Mesenchymal stem cell (in vitro differentiated cells and primary cell): ENCODE results near the gene ENAM.
"Not testable (repeated sequence)": the region's sequence is repeated elsewhere in the genome, so short reads cannot be mapped to it uniquely, and the experiment has no call there.

Experiments
- DNase-seq: peaks from one replicate; pipeline ENCODE4 v3.0.0-alpha.2; 2013
- H2AFZ ChIP-seq: one replicate; pipeline ENCODE4 v1.6.1; 2013; ENCODE audit warnings: low read depth, mild to moderate bottlenecking, control low read depth, inconsistent platforms, low read length, moderate library complexity
- H2AK5ac ChIP-seq: 2 replicates; pipeline ENCODE4 v1.6.1; 2013; ENCODE audit warnings: low read length, moderate library complexity, mild to moderate bottlenecking, inconsistent platforms; ENCODE audit not compliant: severe bottlenecking
- H2BK120ac ChIP-seq: one replicate; pipeline ENCODE4 v1.6.1; 2013; ENCODE audit warnings: low read depth, mild to moderate bottlenecking, inconsistent platforms, low read length, moderate library complexity
- H2BK12ac ChIP-seq, 2 experiments: one replicate each; pipeline ENCODE4 v1.6.1; 2013; ENCODE audit warnings: inconsistent platforms in 2 of 2, low read length in 2 of 2, mild to moderate bottlenecking in 2 of 2, moderate library complexity in 2 of 2, control low read depth in 1 of 2
- H2BK15ac ChIP-seq: one replicate; pipeline ENCODE4 v1.6.1; 2013; ENCODE audit warnings: mild to moderate bottlenecking, low read depth, inconsistent platforms; ENCODE audit not compliant: poor library complexity, severe bottlenecking
- H2BK5ac ChIP-seq: 2 replicates; pipeline ENCODE4 v1.6.1; 2013; ENCODE audit warnings: low read depth, mild to moderate bottlenecking, low read length, control low read depth, inconsistent platforms; ENCODE audit not compliant: poor library complexity, severe bottlenecking
- H3K14ac ChIP-seq, 2 experiments: one replicate each; pipeline ENCODE4 v1.6.1; 2013; ENCODE audit warnings: inconsistent platforms in 2 of 2, low read length in 2 of 2, control low read depth in 1 of 2, mild to moderate bottlenecking in 1 of 2, moderate library complexity in 1 of 2
- H3K18ac ChIP-seq, 2 experiments: one replicate each; pipeline ENCODE4 v1.6.1; 2013; ENCODE audit warnings: inconsistent platforms in 2 of 2, low read length in 2 of 2, control low read depth in 1 of 2, low read depth in 1 of 2, mild to moderate bottlenecking in 1 of 2
- H3K23ac ChIP-seq, 2 experiments: one replicate each; pipeline ENCODE4 v1.6.1; 2013; ENCODE audit warnings: inconsistent platforms in 2 of 2, low read length in 2 of 2, mild to moderate bottlenecking in 2 of 2, moderate library complexity in 2 of 2, control low read depth in 1 of 2
- H3K27ac ChIP-seq: 2 replicates; pipeline ENCODE4 v1.5.1; 2013; ENCODE audit warnings: mild to moderate bottlenecking, moderate library complexity, low read length, control low read depth, inconsistent platforms; ENCODE audit not compliant: poor library complexity, severe bottlenecking
- H3K27me3 ChIP-seq, 2 experiments: 2 replicates each; pipeline versions ENCODE4 v1.6.1 to v1.7.0; 2013; ENCODE audit warnings: low read length in 2 of 2, mild to moderate bottlenecking in 2 of 2, moderate library complexity in 2 of 2, control low read depth in 1 of 2, inconsistent platforms in 1 of 2; ENCODE audit not compliant: control insufficient read depth in 1 of 2, insufficient read depth in 1 of 2
- H3K36me3 ChIP-seq, 2 experiments: 2 replicates each; pipeline versions ENCODE4 v1.6.1 to v1.7.0; 2013; ENCODE audit warnings: low read length in 2 of 2, control low read depth in 1 of 2, inconsistent platforms in 1 of 2, low read depth in 1 of 2, mild to moderate bottlenecking in 1 of 2; ENCODE audit not compliant: insufficient read depth in 2 of 2, control insufficient read depth in 1 of 2
- H3K4ac ChIP-seq, 2 experiments: one replicate each; pipeline ENCODE4 v1.6.1; 2013; ENCODE audit warnings: inconsistent platforms in 2 of 2, low read length in 2 of 2, mild to moderate bottlenecking in 2 of 2, moderate library complexity in 2 of 2, control low read depth in 1 of 2, low read depth in 1 of 2
- H3K4me1 ChIP-seq: 2 replicates; pipeline ENCODE4 v1.6.1; 2013; ENCODE audit warnings: low read depth, low read length, control low read depth; ENCODE audit not compliant: control insufficient read depth, insufficient read depth
- H3K4me2 ChIP-seq: 2 replicates; pipeline ENCODE4 v1.6.1; 2013; ENCODE audit warnings: low read length, mild to moderate bottlenecking, inconsistent platforms; ENCODE audit not compliant: poor library complexity, severe bottlenecking
- H3K4me3 ChIP-seq, 2 experiments: 2 replicates each; pipeline versions ENCODE4 v1.5.1 to v1.7.0; 2013; ENCODE audit warnings: low read length in 2 of 2, mild to moderate bottlenecking in 2 of 2, control low read depth in 1 of 2, low read depth in 1 of 2; ENCODE audit not compliant: insufficient read depth in 1 of 2
- H3K79me1 ChIP-seq: replicated peaks from 2 replicates; pipeline ENCODE4 v1.6.1; 2013; ENCODE audit warnings: mild to moderate bottlenecking, control low read depth, low read length, inconsistent platforms; ENCODE audit not compliant: poor library complexity, severe bottlenecking
- H3K9ac ChIP-seq: 2 replicates; pipeline ENCODE4 v1.7.0; 2013; ENCODE audit warnings: mild to moderate bottlenecking, low read length, moderate library complexity
- H3K9me3 ChIP-seq: 2 replicates; pipeline ENCODE4 v1.7.0; 2013; ENCODE audit warnings: mild to moderate bottlenecking, low read length; ENCODE audit not compliant: control insufficient read depth
- H4K8ac ChIP-seq: one replicate; pipeline ENCODE4 v1.6.1; 2013; ENCODE audit warnings: inconsistent platforms, mild to moderate bottlenecking, low read length, moderate library complexity
- H4K91ac ChIP-seq: one replicate; pipeline ENCODE4 v1.6.1; 2013; ENCODE audit warnings: mild to moderate bottlenecking, low read length, inconsistent platforms
- WGBS: methylation state at CpG from one replicate; pipeline ENCODE4 v1.1.7; 2013; ENCODE audit warnings: mixed read lengths; 5-methylcytosine and 5-hydroxymethylcytosine counted together

The ENAM gene

GRCh38 chr4:70691661-70692060 lies 63.1 kb downstream of the ENAM start:
- H3K4me3 ChIP-seq: peak overlapping the region in 1 of 2 experiments; percentile 37
- H3K14ac ChIP-seq: no peak overlapping the region
- peaks cover 0 to 30% of the 10 kb centered on the region in 2 experiments for H3K36me3 ChIP-seq
- H2BK12ac ChIP-seq: no peak overlapping the region
- H4K91ac ChIP-seq: no peak overlapping the region
- no peak overlapping the region for H3K27ac ChIP-seq
- H3K23ac ChIP-seq: no peak overlapping the region
- no peak overlapping the region for H2AFZ ChIP-seq
- DNase-seq: no peak
- H3K4me1 ChIP-seq: peaks cover 3% of the 10 kb centered on the region
- H3K27me3 ChIP-seq: no peaks in the 10 kb centered on the region
- WGBS: no CpG with 5 or more reads among the region's 1 CpG
- H3K4me2 ChIP-seq: no peak overlapping the region
- no peak overlapping the region for H2AK5ac ChIP-seq
- no peak overlapping the region for H3K4ac ChIP-seq
- no peaks in the 10 kb centered on the region for H3K9me3 ChIP-seq
- no peak overlapping the region for H3K18ac ChIP-seq
- no peak overlapping the region for H2BK15ac ChIP-seq
- H3K79me1 ChIP-seq: peaks cover 3% of the 10 kb centered on the region
- H2BK120ac ChIP-seq: no peak overlapping the region
- peak overlapping the region; percentile 23 for H3K9ac ChIP-seq
- no peak overlapping the region for H2BK5ac ChIP-seq
- H4K8ac ChIP-seq: no peak overlapping the region

- not testable (repeated sequence) for H3K14ac ChIP-seq, H3K4me1 ChIP-seq, H3K23ac ChIP-seq, H2BK120ac ChIP-seq, H3K79me1 ChIP-seq, H2BK15ac ChIP-seq, H4K91ac ChIP-seq, H3K4ac ChIP-seq, H3K27ac ChIP-seq, H3K9me3 ChIP-seq, H3K27me3 ChIP-seq, H2AK5ac ChIP-seq, H4K8ac ChIP-seq, H2AFZ ChIP-seq, DNase-seq, H3K18ac ChIP-seq, H3K4me2 ChIP-seq, H2BK12ac ChIP-seq, H3K4me3 ChIP-seq, H2BK5ac ChIP-seq, H3K9ac ChIP-seq
- H3K36me3 ChIP-seq: peaks cover 0 to 30% of the 10 kb centered on the region in 2 experiments
- WGBS: 98% methylated on average over 7 of the region's 7 CpGs
Observed at GRCh38 chr4:70694633-70695032, 66.1 kb downstream of the ENAM start.
